Panc1 (cell line): ENCODE data around the gene SH3PXD2B.

Source experiments
- CTCF ChIP-seq: fragments of 450-650 bp; IDR thresholded peaks from 2 replicates; pipeline ENCODE4 v1.5.1; 2017; ENCODE audit warnings: mild to moderate bottlenecking
- POLR2AphosphoS5 ChIP-seq: IDR thresholded peaks from 2 replicates; pipeline ENCODE4 v1.6.1; 2012; ENCODE audit warnings: mild to moderate bottlenecking, low read depth, low read length, moderate library complexity
- SIN3A ChIP-seq: IDR thresholded peaks from 2 replicates; pipeline ENCODE4 v1.6.1; 2012; ENCODE audit warnings: low read depth, mild to moderate bottlenecking, low read length, moderate library complexity, borderline replicate concordance; ENCODE audit not compliant: insufficient read depth
- TCF7L2 ChIP-seq: IDR thresholded peaks from 2 replicates; pipeline ENCODE4 v1.6.1; 2011; ENCODE audit warnings: mild to moderate bottlenecking, low read depth, low read length, inconsistent platforms

GRCh38 chr5:172420235-172420939 lies 33.9 kb downstream of the SH3PXD2B start:
- TF ChIP-seq CTCF (no peak), SIN3A (no peak), POLR2AphosphoS5 (no peak), TCF7L2 (no peak)
